ENCODE results near the gene CNBD2. TPM values are rescaled to one million over a fixed set of nuclear protein-coding genes. Genes with fewer than 3 reads are reported as not detected.

The CNBD2 gene
- total RNA-seq, 4 donors from 2014 or later = 6.4 to 18.7 (median 8.6) TPM

DNA sequence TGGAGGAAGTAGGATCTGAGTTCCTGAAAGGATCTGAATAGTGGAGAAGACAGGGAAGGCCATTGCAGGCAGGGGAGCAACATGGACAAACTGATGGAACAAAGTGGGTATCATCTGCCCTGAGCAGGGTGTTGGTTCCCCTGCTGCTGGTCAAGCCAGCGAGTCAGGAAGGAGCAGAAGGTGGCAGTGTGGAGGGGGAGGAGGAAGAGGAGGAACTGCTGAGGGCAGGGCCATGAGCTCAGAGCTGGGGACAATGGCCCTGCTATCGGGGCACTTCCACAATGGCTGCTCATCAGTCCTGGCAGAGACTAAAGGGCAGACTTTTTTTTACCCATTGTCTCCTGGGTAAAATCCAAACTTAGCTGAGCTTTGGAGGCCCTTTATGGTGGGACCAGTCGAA is 13.6 kb downstream of the CNBD2 start:
- no peaks in the 10 kb centered on the region for H3K27me3 ChIP-seq
- ATAC-seq = no peak
- in situ Hi-C loops (cut with MboI; ENCODE audit: low sequenced_read_pairs in 4 of 4) = loop anchor here in 1 of 4 donors (25.0 kb wide), 1 partner anchor 455 kb away; no protein-coding TSS in a partner anchor

DNA sequence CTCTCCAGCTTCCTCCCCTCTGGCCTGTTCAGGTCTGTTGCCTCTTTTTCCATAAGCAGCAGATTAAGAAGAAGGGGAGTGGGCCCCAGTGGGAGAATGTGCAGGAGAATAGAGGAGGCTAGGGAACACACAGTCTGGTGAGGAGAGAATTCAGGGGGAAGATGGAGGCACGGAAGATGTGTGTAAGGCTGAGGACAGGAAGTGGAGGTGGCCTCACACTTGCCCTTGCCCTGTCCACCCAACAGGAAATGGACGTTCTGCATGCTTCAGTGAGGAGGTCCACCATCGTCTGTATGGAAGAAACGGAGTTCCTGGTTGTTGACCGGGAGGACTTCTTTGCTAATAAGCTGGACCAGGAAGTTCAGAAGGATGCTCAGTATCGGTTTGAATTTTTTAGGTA is 16.0 kb downstream of the CNBD2 start:
- Histone ChIP-seq H3K4me1 (no peaks in the 10 kb centered on the region), H3K36me3 (no peaks in the 10 kb centered on the region), H3K27ac (no peak overlapping the region), H3K4me3 (no peak overlapping the region), H3K9me3 (no peaks in the 10 kb centered on the region), H3K27me3 (no peaks in the 10 kb centered on the region)
- TF ChIP-seq, protein P1, sequence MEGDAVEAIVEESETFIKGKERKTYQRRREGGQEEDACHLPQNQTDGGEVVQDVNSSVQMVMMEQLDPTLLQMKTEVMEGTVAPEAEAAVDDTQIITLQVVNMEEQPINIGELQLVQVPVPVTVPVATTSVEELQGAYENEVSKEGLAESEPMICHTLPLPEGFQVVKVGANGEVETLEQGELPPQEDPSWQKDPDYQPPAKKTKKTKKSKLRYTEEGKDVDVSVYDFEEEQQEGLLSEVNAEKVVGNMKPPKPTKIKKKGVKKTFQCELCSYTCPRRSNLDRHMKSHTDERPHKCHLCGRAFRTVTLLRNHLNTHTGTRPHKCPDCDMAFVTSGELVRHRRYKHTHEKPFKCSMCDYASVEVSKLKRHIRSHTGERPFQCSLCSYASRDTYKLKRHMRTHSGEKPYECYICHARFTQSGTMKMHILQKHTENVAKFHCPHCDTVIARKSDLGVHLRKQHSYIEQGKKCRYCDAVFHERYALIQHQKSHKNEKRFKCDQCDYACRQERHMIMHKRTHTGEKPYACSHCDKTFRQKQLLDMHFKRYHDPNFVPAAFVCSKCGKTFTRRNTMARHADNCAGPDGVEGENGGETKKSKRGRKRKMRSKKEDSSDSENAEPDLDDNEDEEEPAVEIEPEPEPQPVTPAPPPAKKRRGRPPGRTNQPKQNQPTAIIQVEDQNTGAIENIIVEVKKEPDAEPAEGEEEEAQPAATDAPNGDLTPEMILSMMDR (IDR thresholded peaks at IDR 0.05 in 4 of 5, conservative IDR thresholded peaks at IDR 0.05 in 1 of 5) = no peak
- no peak for TF ChIP-seq POLR2A (IDR thresholded peaks at IDR 0.05)
- in situ Hi-C loops (cut with MboI; ENCODE audit: low sequenced_read_pairs in 4 of 4) (loop anchor here in 1 of 4 donors (25.0 kb wide), 1 partner anchor 453 kb away; no protein-coding TSS in a partner anchor), intact Hi-C loops (cut with DNase I; ENCODE audit: low total_unique reads) (no loop called here)
- DNase-seq = no peak
- ATAC-seq = no peak

More for the DNA sequence above, 13.6 kb downstream of the CNBD2 start:
- Histone ChIP-seq H3K9me3 (no peaks in the 10 kb centered on the region), H3K27ac (no peak overlapping the region), H3K4me1 (no peaks in the 10 kb centered on the region), H3K36me3 (no peaks in the 10 kb centered on the region), H3K4me3 (no peak overlapping the region)
- intact Hi-C loops (cut with DNase I; ENCODE audit: low total_unique reads) = no loop called here
- TF ChIP-seq, protein P1 (IDR thresholded peaks at IDR 0.05 in 4 of 5, conservative IDR thresholded peaks at IDR 0.05 in 1 of 5) = no peak
- no peak for TF ChIP-seq POLR2A (IDR thresholded peaks at IDR 0.05)
- DNase-seq = no peak

DNA sequence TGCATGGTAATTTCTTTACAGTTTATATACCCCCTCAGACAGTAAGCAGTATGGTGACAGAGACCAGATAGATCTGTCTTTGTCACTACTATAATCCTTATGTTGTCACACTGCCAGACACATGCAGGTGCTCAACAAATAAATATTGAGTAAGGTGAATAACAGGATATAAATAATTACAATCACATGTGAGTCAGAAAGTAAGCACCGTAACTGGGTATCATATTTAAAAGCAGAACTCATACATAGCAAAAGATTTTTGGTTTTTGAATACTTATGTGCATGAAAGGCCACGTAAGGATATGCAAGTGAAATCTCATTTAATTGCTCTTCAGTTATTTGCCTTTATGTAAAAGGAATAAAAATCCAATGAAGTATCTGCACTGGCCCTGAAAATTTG is 17.4 kb downstream of the CNBD2 start:
- Histone ChIP-seq H3K27me3 (no peaks in the 10 kb centered on the region), H3K36me3 (no peaks in the 10 kb centered on the region), H3K9me3 (no peaks in the 10 kb centered on the region), H3K4me3 (no peak overlapping the region), H3K27ac (no peak overlapping the region), H3K4me1 (no peaks in the 10 kb centered on the region)
- no peak for DNase-seq
- intact Hi-C loops (cut with DNase I; ENCODE audit: low total_unique reads) (loop anchor here (2.0 kb wide), 1 partner anchor 27 kb away; no protein-coding TSS in a partner anchor), in situ Hi-C loops (cut with MboI; ENCODE audit: low sequenced_read_pairs in 4 of 4) (loop anchor here in 1 of 4 donors (25.0 kb wide), 1 partner anchor 451 kb away; no protein-coding TSS in a partner anchor)
- ATAC-seq = no peak
- TF ChIP-seq, protein P1 (IDR thresholded peaks at IDR 0.05 in 4 of 5, conservative IDR thresholded peaks at IDR 0.05 in 1 of 5) = no peak
- TF ChIP-seq POLR2A (IDR thresholded peaks at IDR 0.05) = no peak

DNA sequence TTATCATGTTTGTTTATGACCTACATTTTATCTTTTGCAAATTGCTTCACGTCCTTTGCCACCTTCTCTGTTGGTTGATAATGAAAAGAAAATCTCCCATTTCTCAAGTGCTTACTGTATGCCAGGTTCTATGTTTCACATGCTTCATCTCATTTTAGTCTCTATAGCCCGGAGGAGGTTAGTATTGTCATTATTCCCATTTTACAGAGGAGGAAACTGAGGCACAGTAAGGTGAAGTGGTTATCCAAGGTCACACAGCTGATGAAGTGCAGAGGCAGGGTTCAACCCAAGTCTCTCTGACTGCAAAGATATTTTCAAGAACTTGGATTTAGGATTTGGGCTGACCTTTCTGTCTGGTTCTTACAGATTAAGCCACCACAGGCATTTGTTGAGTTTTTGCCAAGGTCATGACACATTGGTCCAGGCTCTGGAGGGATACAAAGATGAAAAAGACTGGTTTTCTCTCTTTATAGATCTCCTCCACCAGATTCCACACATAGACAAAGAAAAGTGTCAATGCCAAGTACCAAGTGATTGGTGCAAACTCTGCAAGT is 20.6 kb downstream of the CNBD2 start:
- in situ Hi-C loops (cut with MboI; ENCODE audit: low sequenced_read_pairs in 4 of 4) (loop anchor here in 1 of 4 donors (25.0 kb wide), 1 partner anchor 448 kb away; no protein-coding TSS in a partner anchor), intact Hi-C loops (cut with DNase I; ENCODE audit: low total_unique reads) (no loop called here)
- Histone ChIP-seq H3K9me3 (no peaks in the 10 kb centered on the region), H3K27me3 (no peaks in the 10 kb centered on the region), H3K4me1 (peaks cover 0 to 6% of the 10 kb centered on the region in 2 donors), H3K36me3 (no peaks in the 10 kb centered on the region), H3K4me3 (no peak overlapping the region), H3K27ac (no peak overlapping the region)
- no peak for TF ChIP-seq POLR2A (IDR thresholded peaks at IDR 0.05)
- TF ChIP-seq, protein P1 (IDR thresholded peaks at IDR 0.05 in 4 of 5, conservative IDR thresholded peaks at IDR 0.05 in 1 of 5) = no peak
- no peak for ATAC-seq
- no peak for DNase-seq

All from gastrocnemius medialis (tissue), 4 donors.